Measurements from ENCODE around the gene LCN15.

DNA sequence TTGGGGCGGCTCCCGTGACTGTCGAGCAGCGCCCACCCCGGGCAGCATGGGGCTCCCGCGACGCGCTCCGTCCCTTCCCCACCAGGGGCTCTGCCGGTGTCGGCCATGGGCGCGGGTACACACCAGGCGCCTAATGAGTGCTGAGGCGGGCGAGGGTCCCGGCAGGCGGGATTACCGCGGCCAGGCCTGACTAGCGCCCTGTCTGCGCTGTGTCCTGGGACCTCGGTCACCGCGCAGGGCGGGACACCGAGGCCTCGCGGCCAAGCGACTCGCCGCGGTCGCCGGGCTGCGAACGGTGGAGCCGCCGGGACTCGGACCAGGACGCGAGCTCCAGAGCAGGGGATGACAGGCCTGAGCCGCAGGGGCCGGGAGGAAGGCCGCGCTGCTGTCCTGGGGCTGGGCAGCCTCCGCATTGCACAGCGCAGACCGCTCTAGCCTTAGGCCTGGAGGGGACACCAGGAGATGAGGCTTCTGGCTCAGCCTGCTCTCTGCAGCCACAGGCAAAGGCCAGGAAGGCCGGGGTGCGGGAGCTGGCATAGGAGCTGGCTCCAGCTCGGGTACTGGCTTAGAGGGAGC is 35.7 kb downstream of the LCN15 start:
- no peak for TF ChIP-seq EP300 (IDR thresholded peaks at IDR 0.05)
- TF ChIP-seq, protein P1, sequence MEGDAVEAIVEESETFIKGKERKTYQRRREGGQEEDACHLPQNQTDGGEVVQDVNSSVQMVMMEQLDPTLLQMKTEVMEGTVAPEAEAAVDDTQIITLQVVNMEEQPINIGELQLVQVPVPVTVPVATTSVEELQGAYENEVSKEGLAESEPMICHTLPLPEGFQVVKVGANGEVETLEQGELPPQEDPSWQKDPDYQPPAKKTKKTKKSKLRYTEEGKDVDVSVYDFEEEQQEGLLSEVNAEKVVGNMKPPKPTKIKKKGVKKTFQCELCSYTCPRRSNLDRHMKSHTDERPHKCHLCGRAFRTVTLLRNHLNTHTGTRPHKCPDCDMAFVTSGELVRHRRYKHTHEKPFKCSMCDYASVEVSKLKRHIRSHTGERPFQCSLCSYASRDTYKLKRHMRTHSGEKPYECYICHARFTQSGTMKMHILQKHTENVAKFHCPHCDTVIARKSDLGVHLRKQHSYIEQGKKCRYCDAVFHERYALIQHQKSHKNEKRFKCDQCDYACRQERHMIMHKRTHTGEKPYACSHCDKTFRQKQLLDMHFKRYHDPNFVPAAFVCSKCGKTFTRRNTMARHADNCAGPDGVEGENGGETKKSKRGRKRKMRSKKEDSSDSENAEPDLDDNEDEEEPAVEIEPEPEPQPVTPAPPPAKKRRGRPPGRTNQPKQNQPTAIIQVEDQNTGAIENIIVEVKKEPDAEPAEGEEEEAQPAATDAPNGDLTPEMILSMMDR (IDR thresholded peaks at IDR 0.05), result no peak

All from tibial nerve (tissue), 4 donors.